RCC 7860 (cell line): ENCODE data around the gene VPS37D.
"Not testable (repeated sequence)": the region's sequence is repeated elsewhere in the genome, so short reads cannot be mapped to it uniquely, and the experiment has no call there.

Experiments used
- DNase-seq: peaks from one replicate; pipeline ENCODE4 v3.0.0-alpha.2; 2015; ENCODE audit warnings: low spot score
- FAIRE-seq: peaks from 2 replicates; lab custom pipeline; 2012; peaks lifted over from hg19 to GRCh38; lab: Jason Lieb, UNC

Gene VPS37D

GRCh38 chr7:73646785-73647724 is 20.6 kb upstream of the VPS37D start:
- no peak for DNase-seq
- no peak for FAIRE-seq

GRCh38 chr7:73647725-73648592 is 19.7 kb upstream of the VPS37D start:
- FAIRE-seq: no peak

DNA sequence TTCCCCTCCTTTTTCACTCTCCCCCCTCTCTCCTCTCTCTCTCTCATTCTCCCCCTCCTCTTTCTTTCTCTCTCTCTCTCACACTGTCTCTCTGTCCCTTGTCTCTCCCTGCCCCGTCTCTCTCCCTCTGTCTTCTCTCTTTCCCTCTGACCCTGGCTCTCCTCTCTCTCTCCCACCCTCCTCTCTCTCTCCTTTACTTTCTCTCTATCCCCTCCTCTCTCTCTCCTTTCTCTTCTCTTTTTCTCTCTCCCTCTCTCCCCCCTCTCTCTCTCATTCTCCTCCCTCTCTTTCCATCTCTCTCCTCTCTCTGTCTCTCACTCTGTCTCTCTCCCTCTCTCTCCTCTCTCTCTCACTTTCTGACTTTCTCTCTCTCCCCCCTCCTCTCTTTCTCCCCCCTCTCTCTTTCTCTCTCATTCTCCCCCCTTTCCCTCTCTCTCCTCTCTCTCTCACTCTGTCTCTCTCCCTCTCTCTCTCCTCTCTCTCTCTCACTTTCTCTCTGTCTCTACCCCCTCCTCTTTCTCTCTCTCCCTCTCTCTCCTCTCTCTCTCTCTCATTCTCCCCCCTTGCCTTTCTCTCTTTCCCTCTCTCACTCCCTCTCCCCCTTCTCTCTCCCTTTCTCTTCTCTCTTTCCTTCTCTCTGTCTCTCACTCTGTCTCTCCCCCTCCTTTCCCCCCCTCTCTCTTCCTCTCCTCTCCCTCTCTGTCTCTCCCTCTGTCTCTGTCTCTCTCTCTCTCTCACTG is 18.9 kb upstream of the VPS37D start:
- DNase-seq: no peak
- no peak for FAIRE-seq

More at GRCh38 chr7:73647725-73648592, 19.7 kb upstream of the VPS37D start:
- DNase-seq: no peak

- no peak for FAIRE-seq
- no peak for DNase-seq
Measured at GRCh38 chr7:73649576-73649975, 18.1 kb upstream of the VPS37D start.

DNA sequence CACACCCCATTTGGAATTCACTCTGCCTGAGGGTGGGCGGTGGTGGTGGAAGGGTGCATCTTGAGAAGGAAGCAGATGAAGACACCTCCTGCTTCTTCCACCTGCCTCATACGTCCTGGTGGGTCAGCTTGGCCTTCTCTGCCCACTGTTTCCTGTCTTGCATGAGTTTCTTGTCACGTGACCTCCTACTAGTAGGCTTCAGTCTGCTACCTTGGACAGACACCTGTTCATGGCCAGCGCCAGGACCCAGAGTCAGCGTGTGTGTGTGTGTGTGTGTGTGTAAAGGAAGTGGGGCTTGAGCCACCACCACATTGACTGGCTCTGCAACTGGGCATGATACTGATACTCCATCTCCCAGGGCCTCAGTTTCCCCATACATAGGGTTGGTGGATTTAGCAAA is 17.1 kb upstream of the VPS37D start:
- no peak for DNase-seq
- no peak for FAIRE-seq

DNA sequence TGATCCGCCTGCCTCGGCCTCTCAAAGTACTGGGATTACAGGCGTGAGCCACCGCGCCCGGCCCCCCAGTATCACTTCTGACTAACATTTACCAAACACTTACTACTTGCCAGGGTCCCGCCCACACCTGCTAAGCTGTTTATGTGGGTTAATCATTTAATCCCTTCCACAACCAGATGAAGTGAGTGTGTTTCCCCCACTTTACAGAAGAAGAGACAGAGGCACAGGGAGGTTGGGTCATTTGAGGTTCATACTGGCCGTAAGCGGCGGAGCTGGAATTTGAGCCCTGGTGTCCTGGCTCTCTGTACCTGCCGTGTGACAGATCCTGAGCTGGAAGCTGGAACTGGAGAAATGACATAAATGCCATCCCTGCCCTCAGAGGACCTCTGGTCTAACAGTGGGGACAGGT is 15.1 kb upstream of the VPS37D start:
- peak; percentile 35 for DNase-seq
- FAIRE-seq: no peak

DNA sequence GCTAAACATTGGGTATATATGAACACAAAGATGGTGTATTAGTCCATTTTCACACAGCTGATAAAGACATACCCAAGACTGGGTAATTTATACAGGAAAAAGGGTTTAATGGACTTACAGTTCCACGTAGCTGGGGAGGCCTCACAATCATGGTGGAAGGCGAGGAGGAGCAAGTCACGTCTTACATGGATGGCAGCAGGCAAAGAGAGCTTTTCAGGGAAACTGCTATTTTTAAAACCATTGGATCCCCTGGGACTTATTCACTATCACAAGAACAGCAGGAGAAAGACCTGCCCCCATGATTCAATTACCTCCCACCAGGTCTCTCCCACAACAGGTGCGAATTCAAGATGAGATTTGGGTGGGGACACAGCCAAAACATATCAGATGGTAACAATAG is 12.3 kb upstream of the VPS37D start:
- not testable (repeated sequence) for FAIRE-seq

DNA sequence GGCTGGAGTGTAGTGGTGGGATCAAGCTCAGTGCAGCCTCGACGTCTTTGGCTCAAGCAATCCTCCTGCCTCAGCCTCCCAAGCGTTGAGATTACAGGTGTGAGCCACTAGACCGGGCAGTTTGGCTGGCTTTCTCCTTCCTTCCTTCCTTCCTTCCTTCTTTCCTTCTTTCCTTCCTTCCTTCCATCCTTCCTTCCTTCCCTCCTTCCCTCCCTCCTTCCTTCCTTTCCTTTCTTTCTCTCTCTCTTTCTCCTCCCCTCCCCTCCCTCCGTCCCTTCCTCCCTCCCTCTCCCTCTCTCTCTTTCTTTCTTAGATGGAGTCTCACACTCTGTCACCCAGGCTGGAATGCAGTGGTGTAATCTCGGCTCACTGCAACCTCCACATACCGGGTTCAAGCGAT is 7.6 kb upstream of the VPS37D start:
- no peak for FAIRE-seq
- no peak for DNase-seq

More for the DNA sequence above, 12.3 kb upstream of the VPS37D start:
- DNase-seq: not testable (repeated sequence)

DNA sequence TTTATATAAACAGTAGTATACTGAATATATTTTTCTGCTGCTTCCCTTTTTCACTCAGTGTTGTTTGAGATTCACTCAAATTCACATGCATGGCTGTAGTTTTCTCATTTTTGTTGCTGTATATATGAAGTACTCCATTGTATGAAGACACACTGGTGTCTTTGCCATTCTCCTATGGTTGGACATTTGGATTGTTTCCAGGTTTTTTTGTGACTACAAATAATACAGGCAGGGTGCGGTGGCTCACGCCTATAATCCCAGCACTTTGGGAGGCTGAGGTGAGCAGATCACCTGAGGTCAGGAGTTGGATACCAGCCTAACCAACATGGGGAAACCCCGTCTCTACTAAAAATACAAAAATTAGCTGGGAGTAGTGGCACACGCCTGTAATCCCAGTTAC is 7.0 kb upstream of the VPS37D start:
- FAIRE-seq, DNase-seq: not testable (repeated sequence)

DNA sequence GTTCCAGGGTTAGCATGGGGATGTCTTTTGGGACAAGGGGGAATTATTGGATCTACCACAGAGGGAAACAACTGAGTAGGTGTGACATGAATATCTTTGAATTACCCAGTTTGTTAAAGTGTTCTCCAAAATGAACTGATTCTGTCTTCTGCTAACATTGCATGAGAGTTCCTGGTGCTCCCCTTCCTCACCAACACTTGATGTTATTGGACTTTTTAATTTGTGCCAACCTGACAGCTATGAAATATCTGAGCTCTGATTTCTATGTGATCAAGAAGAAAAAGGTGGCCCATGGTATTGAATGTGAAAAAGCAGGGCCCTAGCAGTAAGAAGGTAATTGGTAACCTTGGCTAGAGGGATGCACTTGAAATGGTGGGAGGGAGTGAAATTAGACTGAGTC is 4.6 kb upstream of the VPS37D start:
- FAIRE-seq: no peak
- no peak for DNase-seq

DNA sequence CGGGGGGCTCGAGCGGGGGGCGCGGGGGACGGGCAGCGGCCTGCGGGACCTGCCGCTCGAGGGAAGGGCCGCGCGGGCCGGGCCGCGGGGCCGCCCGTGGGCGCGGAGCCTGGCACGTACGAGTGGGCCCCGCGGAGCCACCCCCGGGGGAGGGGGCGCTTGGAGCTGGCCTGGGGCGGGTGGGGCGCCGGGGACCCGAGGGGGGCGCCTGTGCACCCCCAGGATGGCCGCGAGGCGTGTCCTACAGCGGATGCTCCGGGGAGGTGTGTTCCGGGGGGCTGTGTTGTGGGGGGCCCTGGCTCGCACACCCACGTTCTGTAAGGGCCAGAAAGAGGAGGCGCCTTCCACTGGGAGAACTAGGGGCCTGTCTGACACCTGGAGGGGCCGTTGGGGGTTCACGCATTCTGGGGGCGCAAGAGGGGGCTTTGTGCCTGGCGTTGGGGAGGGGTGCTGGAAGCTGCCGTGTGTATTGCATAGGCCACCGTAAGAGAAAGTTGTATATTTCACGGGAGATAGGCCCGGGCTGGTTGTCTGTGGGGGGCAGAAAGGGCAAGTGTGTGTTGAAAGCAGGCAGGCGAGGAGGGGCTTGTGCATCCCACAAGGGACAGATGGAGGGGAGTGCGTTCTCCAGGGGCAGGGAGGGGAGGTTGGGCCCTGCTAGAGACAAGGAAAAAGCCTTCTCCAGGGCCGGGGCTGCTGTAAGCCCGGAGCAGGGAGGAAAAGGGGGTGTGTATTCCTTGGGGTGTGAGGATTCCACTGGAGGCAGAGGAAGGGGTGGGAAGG is 663 bp downstream of the VPS37D start:
- FAIRE-seq (no peak), DNase-seq (no peak)

DNA sequence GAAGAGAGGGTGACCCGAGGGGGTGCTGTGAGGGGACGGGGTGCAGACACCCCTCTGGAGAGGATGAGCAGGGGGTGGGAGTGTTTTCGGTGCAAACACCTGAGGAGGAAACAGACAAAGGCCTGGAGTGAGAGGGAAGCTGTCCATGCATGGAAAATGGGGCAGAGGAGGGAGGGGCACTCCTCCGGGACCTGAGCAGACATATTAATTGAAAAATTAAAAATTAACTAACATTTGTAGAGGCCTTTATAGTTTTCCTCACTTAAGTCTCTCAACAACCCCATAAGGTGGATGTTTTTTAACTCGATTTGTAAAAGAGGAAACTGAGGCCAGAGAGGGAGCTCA is 1.2 kb downstream of the VPS37D start:
- no peak for FAIRE-seq
- no peak for DNase-seq

- no peak for DNase-seq
- FAIRE-seq: no peak
Measured at GRCh38 chr7:73669288-73669701, 1.7 kb downstream of the VPS37D start.

- no peak for FAIRE-seq
Measured at GRCh38 chr7:73669858-73670385, 2.3 kb downstream of the VPS37D start.

GRCh38 chr7:73671322-73671661 is 3.7 kb downstream of the VPS37D start:
- DNase-seq (no peak), FAIRE-seq (no peak)

More at GRCh38 chr7:73669858-73670385, 2.3 kb downstream of the VPS37D start:
- no peak for DNase-seq

GRCh38 chr7:73671857-73672445 is 4.3 kb downstream of the VPS37D start:
- FAIRE-seq: no peak

GRCh38 chr7:73674468-73675124 is 7.0 kb downstream of the VPS37D start:
- FAIRE-seq (no peak), DNase-seq (no peak)

More at GRCh38 chr7:73671857-73672445, 4.3 kb downstream of the VPS37D start:
- no peak for DNase-seq

DNA sequence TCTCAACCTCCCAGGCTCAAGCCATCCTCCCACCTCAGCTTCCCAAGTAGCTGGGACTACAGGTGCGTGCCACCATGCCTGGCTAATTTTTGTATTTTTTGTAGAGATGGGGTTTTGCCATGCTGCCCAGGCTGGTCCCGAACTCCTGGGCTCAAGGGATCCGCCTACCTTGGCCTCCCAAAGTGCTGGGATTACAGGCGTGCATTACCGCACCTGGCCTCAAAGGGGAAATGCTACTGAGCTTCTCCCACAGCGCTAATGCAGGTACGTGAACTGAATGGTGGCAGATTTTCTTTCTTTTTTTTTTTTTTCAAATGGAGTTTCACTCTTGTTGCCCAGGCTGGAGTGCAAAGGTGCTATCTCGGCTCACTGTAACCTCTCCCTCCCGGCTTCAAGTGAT is 8.4 kb downstream of the VPS37D start:
- not testable (repeated sequence) for FAIRE-seq, DNase-seq

DNA sequence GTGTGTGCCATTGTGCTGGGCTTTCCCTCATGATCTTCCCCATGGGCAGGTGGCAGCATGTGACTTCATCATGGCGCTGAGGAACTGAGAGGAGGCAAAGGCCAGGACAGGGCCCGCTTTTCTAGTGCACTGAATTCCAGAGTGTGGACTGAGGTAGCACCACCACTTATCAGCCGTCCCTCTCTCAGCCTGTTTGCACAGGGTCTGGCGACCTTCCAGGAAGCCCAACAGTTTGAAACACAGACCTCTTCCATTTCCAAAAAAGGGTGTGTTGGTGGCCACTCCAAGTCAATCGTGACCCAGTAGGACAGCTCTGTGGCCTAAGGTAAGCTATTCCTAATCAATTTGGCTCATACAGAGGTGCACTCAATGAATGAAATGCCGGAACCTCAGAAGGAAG is 11.2 kb downstream of the VPS37D start:
- FAIRE-seq: no peak
- no peak for DNase-seq
